Fibroblast of lung (primary cell): Measurements from ENCODE around the gene RFESD.

ENCODE experiments used
- CTCF ChIP-seq, 2 donors: IDR thresholded peaks in 1 of 2; conservative IDR thresholded peaks in 1 of 2; 1 replicate in 1 of 2; 2 replicates in 1 of 2; pipeline ENCODE4 v1.5.1; 2011 to 2012; ENCODE audit warnings: low read length in 2 of 2, control low read depth in 1 of 2, inconsistent platforms in 1 of 2, low read depth in 1 of 2, mild to moderate bottlenecking in 1 of 2
- EZH2 ChIP-seq: IDR thresholded peaks from 2 replicates; pipeline ENCODE4 v1.5.1; 2012; ENCODE audit warnings: low read length, control low read depth, mild to moderate bottlenecking; ENCODE audit errors: missing control alignments

GRCh38 chr5:95669540-95669939 is 23.0 kb downstream of the RFESD start:
- no peak for TF ChIP-seq CTCF (conservative IDR thresholded peaks at IDR 0.05 in 1 of 2, IDR thresholded peaks at IDR 0.05 in 1 of 2; ENCODE audit: low read depth in 1 of 2, low read length in 2 of 2)
- TF ChIP-seq EZH2: no peak
